Ishikawa (cell line): ENCODE measurements around the gene COL4A5.

ENCODE experiments used
- CEBPB ChIP-seq: IDR thresholded peaks from 2 replicates; pipeline ENCODE4 v1.6.1; 2012
- EP300 ChIP-seq: IDR thresholded peaks from 2 replicates; pipeline ENCODE4 v1.6.1; 2012; ENCODE audit warnings: borderline replicate concordance
- TAF1 ChIP-seq: IDR thresholded peaks from 2 replicates; pipeline ENCODE4 v1.6.1; 2012; ENCODE audit warnings: low read depth, mild to moderate bottlenecking
- ZBTB7A ChIP-seq: IDR thresholded peaks from 2 replicates; pipeline ENCODE4 v1.6.1; 2012; ENCODE audit warnings: low read depth
- TF ChIP-seq, protein P1 (sequence below): IDR thresholded peaks from 2 replicates; pipeline ENCODE4 v1.6.1; 2012
- TF ChIP-seq, protein P2 (sequence below): IDR thresholded peaks from 2 replicates; pipeline ENCODE4 v1.6.1; 2012
- TF ChIP-seq, protein P3 (sequence below): IDR thresholded peaks from 2 replicates; pipeline ENCODE4 v1.6.1; 2012; ENCODE audit warnings: low read depth, mild to moderate bottlenecking

DNA sequence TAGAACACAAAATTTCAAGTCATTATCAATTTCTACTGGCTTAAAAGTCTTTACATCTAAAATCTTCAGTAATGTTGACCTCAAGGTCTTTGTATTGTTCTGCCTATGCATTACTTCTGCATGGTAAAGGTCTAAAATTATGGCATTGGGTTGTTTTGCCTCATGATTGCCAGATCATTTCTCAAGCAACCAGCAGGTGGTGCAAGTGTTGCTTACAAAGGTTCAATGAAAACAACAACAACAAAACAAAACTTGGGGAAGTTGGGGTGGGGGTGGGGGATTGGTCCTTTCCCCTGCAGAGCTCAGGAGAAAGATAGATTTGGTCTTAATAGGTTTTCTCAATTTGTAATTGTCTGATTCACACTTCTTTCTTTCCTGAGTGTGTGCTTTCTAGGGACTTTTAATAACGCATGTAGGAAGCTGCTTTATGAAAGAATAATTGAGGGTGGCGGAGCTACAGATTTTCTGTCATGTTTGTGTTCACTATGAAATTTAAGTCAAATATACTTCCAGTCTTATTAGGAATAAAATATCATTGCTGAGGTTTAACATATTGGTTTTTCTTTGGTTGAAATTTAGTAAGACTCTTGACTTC is 145.1 kb downstream of the COL4A5 start:
- no peak for TF ChIP-seq CEBPB
- TF ChIP-seq EP300, result no peak
- TF ChIP-seq, protein P1, sequence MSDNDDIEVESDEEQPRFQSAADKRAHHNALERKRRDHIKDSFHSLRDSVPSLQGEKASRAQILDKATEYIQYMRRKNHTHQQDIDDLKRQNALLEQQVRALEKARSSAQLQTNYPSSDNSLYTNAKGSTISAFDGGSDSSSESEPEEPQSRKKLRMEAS, result no peak
- TF ChIP-seq, protein P2, sequence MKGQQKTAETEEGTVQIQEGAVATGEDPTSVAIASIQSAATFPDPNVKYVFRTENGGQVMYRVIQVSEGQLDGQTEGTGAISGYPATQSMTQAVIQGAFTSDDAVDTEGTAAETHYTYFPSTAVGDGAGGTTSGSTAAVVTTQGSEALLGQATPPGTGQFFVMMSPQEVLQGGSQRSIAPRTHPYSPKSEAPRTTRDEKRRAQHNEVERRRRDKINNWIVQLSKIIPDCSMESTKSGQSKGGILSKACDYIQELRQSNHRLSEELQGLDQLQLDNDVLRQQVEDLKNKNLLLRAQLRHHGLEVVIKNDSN, result no peak
- TF ChIP-seq TAF1, result no peak
- TF ChIP-seq, protein P3, sequence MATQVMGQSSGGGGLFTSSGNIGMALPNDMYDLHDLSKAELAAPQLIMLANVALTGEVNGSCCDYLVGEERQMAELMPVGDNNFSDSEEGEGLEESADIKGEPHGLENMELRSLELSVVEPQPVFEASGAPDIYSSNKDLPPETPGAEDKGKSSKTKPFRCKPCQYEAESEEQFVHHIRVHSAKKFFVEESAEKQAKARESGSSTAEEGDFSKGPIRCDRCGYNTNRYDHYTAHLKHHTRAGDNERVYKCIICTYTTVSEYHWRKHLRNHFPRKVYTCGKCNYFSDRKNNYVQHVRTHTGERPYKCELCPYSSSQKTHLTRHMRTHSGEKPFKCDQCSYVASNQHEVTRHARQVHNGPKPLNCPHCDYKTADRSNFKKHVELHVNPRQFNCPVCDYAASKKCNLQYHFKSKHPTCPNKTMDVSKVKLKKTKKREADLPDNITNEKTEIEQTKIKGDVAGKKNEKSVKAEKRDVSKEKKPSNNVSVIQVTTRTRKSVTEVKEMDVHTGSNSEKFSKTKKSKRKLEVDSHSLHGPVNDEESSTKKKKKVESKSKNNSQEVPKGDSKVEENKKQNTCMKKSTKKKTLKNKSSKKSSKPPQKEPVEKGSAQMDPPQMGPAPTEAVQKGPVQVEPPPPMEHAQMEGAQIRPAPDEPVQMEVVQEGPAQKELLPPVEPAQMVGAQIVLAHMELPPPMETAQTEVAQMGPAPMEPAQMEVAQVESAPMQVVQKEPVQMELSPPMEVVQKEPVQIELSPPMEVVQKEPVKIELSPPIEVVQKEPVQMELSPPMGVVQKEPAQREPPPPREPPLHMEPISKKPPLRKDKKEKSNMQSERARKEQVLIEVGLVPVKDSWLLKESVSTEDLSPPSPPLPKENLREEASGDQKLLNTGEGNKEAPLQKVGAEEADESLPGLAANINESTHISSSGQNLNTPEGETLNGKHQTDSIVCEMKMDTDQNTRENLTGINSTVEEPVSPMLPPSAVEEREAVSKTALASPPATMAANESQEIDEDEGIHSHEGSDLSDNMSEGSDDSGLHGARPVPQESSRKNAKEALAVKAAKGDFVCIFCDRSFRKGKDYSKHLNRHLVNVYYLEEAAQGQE, result no peak
- TF ChIP-seq ZBTB7A, result no peak
